Endothelial cell of umbilical vein (primary cell): ENCODE data around the gene FRK. TPM values are rescaled to one million over a fixed set of nuclear protein-coding genes. Genes with fewer than 3 reads are reported as not detected.

ENCODE experiments used
- BruUV-seq: library from RNA; stranded (reverse); fragments of 400-500 nt; replicated peaks from 2 replicates; lab custom pipeline; 2021; lab: Mats Ljungman, UMichigan
- CTCF ChIA-PET: fragments of 300-600, 350-600 bp; sonication (Branson Sonifier 250); formaldehyde crosslinking; loops from one replicate; lab custom pipeline; 2021; ENCODE audit warnings: antibody characterized with exemption, inconsistent platforms; lab: Charles Lee
- POLR2A ChIA-PET: fragments of 300-600, 350-600 bp; sonication (Branson Sonifier 250); formaldehyde crosslinking; loops from one replicate; lab custom pipeline; 2021; ENCODE audit warnings: antibody characterized with exemption, inconsistent platforms; lab: Charles Lee
- DNase-seq: peaks from one replicate; pipeline ENCODE4 v3.0.0-alpha.2; 2011; ENCODE audit warnings: low read depth, low spot score
- FAIRE-seq: peaks from 2 replicates; lab custom pipeline; 2011; peaks lifted over from hg19 to GRCh38; lab: Jason Lieb, UNC
- H2AFZ ChIP-seq: 2 replicates; pipeline ENCODE4 v1.6.0; 2012; ENCODE audit warnings: low read depth, low read length, control low read depth, inconsistent platforms
- H3K27ac ChIP-seq: 2 replicates; pipeline ENCODE4 v1.5.1; 2011; ENCODE audit warnings: low read depth, mild to moderate bottlenecking, control low read depth, low read length, moderate library complexity; ENCODE audit not compliant: insufficient read depth
- H3K27me3 ChIP-seq, 2 experiments: 2 replicates each; pipeline versions ENCODE4 v1.6.0 to v1.6.1; 2011; ENCODE audit warnings: low read length in 2 of 2, mixed read lengths in 1 of 2; ENCODE audit not compliant: control insufficient read depth in 2 of 2, insufficient read depth in 2 of 2
- H3K36me3 ChIP-seq, 2 experiments: 2 replicates in 1 of 2; 3 replicates in 1 of 2; pipeline ENCODE4 v1.5.1; 2011; ENCODE audit warnings: low read length in 2 of 2, mild to moderate bottlenecking in 1 of 2, moderate library complexity in 1 of 2; ENCODE audit not compliant: control insufficient read depth in 2 of 2, insufficient read depth in 2 of 2; ENCODE audit errors: extremely low read depth in 1 of 2
- H3K4me1 ChIP-seq: 3 replicates; pipeline ENCODE4 v1.5.1; 2011; ENCODE audit warnings: mild to moderate bottlenecking, low read length; ENCODE audit not compliant: control insufficient read depth, insufficient read depth; ENCODE audit errors: extremely low read depth
- H3K4me2 ChIP-seq: 2 replicates; pipeline ENCODE4 v1.6.1; 2011; ENCODE audit warnings: low read length, control low read depth, mixed read lengths; ENCODE audit not compliant: insufficient read depth
- H3K4me3 ChIP-seq, 3 experiments: fragments of 200-600 bp in 1 of 3; sonication (generic), shearing (Covaris generic) in 1 of 3; replicated peaks in 1 of 3; 2 replicates each; pipeline ENCODE4 v1.5.1; 2011 to 2016; ENCODE audit warnings: control low read depth in 3 of 3, low read length in 3 of 3, mild to moderate bottlenecking in 2 of 3, inconsistent platforms in 1 of 3, low read depth in 1 of 3, moderate library complexity in 1 of 3; ENCODE audit not compliant: insufficient read depth in 1 of 3
- H3K79me2 ChIP-seq: 2 replicates; pipeline ENCODE4 v1.6.0; 2012; ENCODE audit warnings: low read length, inconsistent platforms; ENCODE audit not compliant: control insufficient read depth, insufficient read depth
- H3K9ac ChIP-seq: replicated peaks from 2 replicates; pipeline ENCODE3; 2011; ENCODE audit warnings: low read length, control low read depth; ENCODE audit not compliant: insufficient read depth; ENCODE audit errors: extremely low read depth
- H3K9me1 ChIP-seq: replicated peaks from 3 replicates; pipeline ENCODE4 v1.6.0; 2011; ENCODE audit warnings: mild to moderate bottlenecking, low read length; ENCODE audit not compliant: control insufficient read depth, insufficient read depth; ENCODE audit errors: extremely low read depth
- H3K9me3 ChIP-seq: replicated peaks from 2 replicates; pipeline ENCODE4 v1.5.1; 2012; ENCODE audit warnings: low read length, inconsistent platforms; ENCODE audit not compliant: control insufficient read depth, insufficient read depth
- H4K20me1 ChIP-seq: replicated peaks from 2 replicates; pipeline ENCODE3; 2011; ENCODE audit warnings: mild to moderate bottlenecking, low read length; ENCODE audit not compliant: control insufficient read depth, insufficient read depth; ENCODE audit errors: extremely low read depth
- CTCF ChIP-seq, 2 donors: IDR thresholded peaks; 1 replicate in 1 of 2; 2 replicates in 1 of 2; pipeline ENCODE4 v1.5.1; 2011; ENCODE audit warnings: low read length in 2 of 2, mild to moderate bottlenecking in 2 of 2, moderate library complexity in 2 of 2, control low read depth in 1 of 2, inconsistent platforms in 1 of 2, low read depth in 1 of 2; ENCODE audit not compliant: insufficient read depth in 1 of 2; ENCODE audit errors: extremely low read depth in 1 of 2
- EZH2 ChIP-seq: IDR thresholded peaks from 2 replicates; pipeline ENCODE4 v1.6.1; 2012; ENCODE audit warnings: borderline replicate concordance, low read depth, mild to moderate bottlenecking, moderate library complexity, low read length, inconsistent platforms; ENCODE audit not compliant: severe bottlenecking
- FOS ChIP-seq: IDR thresholded peaks from 2 replicates; pipeline ENCODE4 v1.6.1; 2011; ENCODE audit warnings: mild to moderate bottlenecking, low read length, moderate library complexity, borderline replicate concordance; ENCODE audit not compliant: insufficient read depth
- GATA2 ChIP-seq: IDR thresholded peaks from 2 replicates; pipeline ENCODE4 v1.7.0; 2011; ENCODE audit warnings: low read depth, mild to moderate bottlenecking, moderate library complexity, mixed read lengths, low read length; ENCODE audit not compliant: insufficient read length, insufficient read depth
- JUN ChIP-seq: IDR thresholded peaks from 2 replicates; pipeline ENCODE4 v1.6.1; 2011; ENCODE audit warnings: borderline replicate concordance, low read depth; ENCODE audit not compliant: insufficient read length, insufficient read depth
- MAX ChIP-seq: IDR thresholded peaks from 2 replicates; pipeline ENCODE4 v1.6.1; 2011; ENCODE audit not compliant: insufficient read depth, insufficient read length
- MYC ChIP-seq: IDR thresholded peaks from one replicate; pipeline ENCODE4 v1.6.1; 2011; ENCODE audit warnings: mild to moderate bottlenecking, low read depth, low read length
- POLR2A ChIP-seq: IDR thresholded peaks from 2 replicates; pipeline ENCODE4 v1.6.1; 2012; ENCODE audit warnings: low read depth, mild to moderate bottlenecking, control low read depth, low read length
- POLR2AphosphoS5 ChIP-seq: IDR thresholded peaks from 2 replicates; pipeline ENCODE4 v1.6.1; 2012; ENCODE audit warnings: low read depth, mild to moderate bottlenecking, control low read depth, low read length, moderate library complexity; ENCODE audit not compliant: insufficient read depth
- dilution Hi-C: fragments of 300-500 bp; cut with MboI; formaldehyde crosslinking; loops from one replicate; pipeline ENCODE4 v1.15.0; 2019; ENCODE audit warnings: low sequenced_read_pairs; ENCODE audit not compliant: extremely low pct_ligation_motif_present
- intact Hi-C: fragments of 100-400 bp; cut with micrococcal nuclease; formaldehyde crosslinking; loops from one replicate; pipeline ENCODE4 v1.10.0; 2022
- polyA plus RNA-seq, 4 experiments: library from polyadenylated mRNA; depleted of rRNA in 3 of 4; stranded (reverse) in 3 of 4; unstranded in 1 of 4; fragments of >200 nt; gene quantifications; 2 replicates each; pipeline versions ENCODE4 v1.2.1 to v1.2.3, GENCODE V29; 2011 to 2012; ENCODE audit warnings: missing spikeins in 1 of 4
- total RNA-seq: library from RNA; stranded (reverse); gene quantifications from 2 replicates; pipeline ENCODE4 v1.2.3, GENCODE V29; 2021

The FRK gene
- total and polyA plus RNA-seq, 2 donors (not counting 3 experiments of a cell fraction or from before 2014, with no cell fraction given) = 0.01 TPM; not detected in 1

DNA sequence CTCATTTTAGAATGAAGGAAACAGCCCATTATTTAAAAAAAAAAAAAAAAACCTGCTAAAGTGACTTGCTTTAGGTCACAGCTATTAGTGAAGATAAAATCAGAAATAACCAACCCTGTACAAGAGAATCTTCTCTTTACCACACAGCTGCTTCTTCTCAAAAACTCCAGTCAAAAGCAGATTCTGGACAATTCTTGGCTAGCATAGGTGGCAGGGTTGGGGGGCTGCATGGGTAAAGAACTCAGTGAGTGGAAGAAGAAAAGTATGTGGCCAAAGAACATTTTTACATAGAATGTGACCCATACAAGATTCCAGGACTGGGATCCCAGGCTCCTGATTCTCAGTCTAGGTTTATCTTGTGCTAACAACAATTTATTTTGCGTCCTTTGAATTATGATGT, 9.4 kb upstream of the FRK start:
- Histone ChIP-seq H3K9me1 (no peaks in the 10 kb centered on the region), H3K4me1 (no peaks in the 10 kb centered on the region), H3K27ac (no peak overlapping the region), H3K27me3 (peaks cover 0 to 2% of the 10 kb centered on the region in 2 experiments), H4K20me1 (no peaks in the 10 kb centered on the region), H3K9ac (no peak overlapping the region), H3K9me3 (no peaks in the 10 kb centered on the region), H3K4me2 (no peak overlapping the region), H3K4me3 (no peak overlapping the region), H3K36me3 (no peaks in the 10 kb centered on the region), H3K79me2 (no peaks in the 10 kb centered on the region), H2AFZ (no peak overlapping the region)
- BruUV-seq = no TSS peak
- no peak for DNase-seq
- CTCF ChIA-PET = interaction anchor here (1.0 to 1.8 kb wide), 2 partner anchors 9 to 59 kb away, joined by 3 to 5 read pairs; partner anchors contain the start of gene FRK
- intact Hi-C loops (no loop called here), dilution Hi-C loops (no loop called here)
- POLR2A ChIA-PET = no interaction called here
- no peak for FAIRE-seq
- TF ChIP-seq EZH2 (no peak), MYC (no peak), FOS (no peak), MAX (no peak), POLR2A (no peak), CTCF (IDR thresholded peaks at IDR 0.05; ENCODE audit: extremely low read depth in 1 of 2, insufficient read depth in 1 of 2, low read depth in 1 of 2, low read length in 2 of 2) (no peak), JUN (no peak), POLR2AphosphoS5 (no peak), GATA2 (no peak)
